Measurements from ENCODE around the gene BEND6. TPM values are rescaled to one million over a fixed set of nuclear protein-coding genes. Genes with fewer than 3 reads are reported as not detected.

The BEND6 gene
- total RNA-seq, 1 experiment from 2014 or later = 8.0 TPM

DNA sequence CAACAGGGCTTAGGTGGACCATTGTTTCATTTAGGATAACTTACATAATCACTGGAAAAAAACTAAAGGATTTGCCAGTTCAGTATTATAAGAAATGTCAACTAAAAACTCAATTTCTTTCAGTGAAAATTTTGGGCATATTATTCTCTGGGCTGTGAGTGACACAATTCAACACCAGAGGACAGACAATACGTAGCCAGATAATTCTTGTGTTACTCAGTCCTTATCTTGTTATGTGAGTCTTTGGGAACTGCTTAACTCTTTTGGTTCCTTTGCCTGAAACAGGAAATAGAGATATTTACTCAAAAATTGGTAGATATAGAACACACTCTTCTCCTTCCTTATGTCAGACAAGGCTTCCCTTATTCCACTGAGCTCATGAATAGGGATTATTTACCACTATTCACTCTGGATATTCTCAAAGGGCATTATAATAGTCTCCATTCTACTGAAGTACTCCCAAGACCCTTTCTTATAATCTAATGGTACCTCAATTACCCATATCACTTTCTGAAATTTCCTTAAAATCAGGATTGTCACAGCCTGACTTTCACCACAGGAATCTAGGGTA lies 4.9 kb upstream of the BEND6 start:
- H3K27me3 ChIP-seq (ENCODE audit: control insufficient read depth, insufficient read depth, low read length) = no peaks in the 10 kb centered on the region
- ChIA-PET POLR2A (no interaction called here), CTCF (interaction anchor here (0.6 kb wide), 1 partner anchor 47 kb away, joined by 6 read pairs; no protein-coding TSS in a partner anchor)
- in situ Hi-C loops (cut with HindIII; ENCODE audit: low pct_unique_long_range_greater_than_20kb, low sequenced_read_pairs) (no loop called here), intact Hi-C loops (cut with micrococcal nuclease; ENCODE audit: unreplicated experiment) (loop anchor here (10.0 kb wide), 1 partner anchor 225 kb away; the partner anchor contains the start of gene BAG2)
- H3K27ac ChIP-seq (ENCODE audit: low read length) = no peak overlapping the region
- H3K4me1 ChIP-seq (ENCODE audit: control insufficient read depth, insufficient read depth, low read length) = peaks cover 14% of the 10 kb centered on the region
- TF ChIP-seq SIN3A (IDR thresholded peaks at IDR 0.05; ENCODE audit: borderline replicate concordance, insufficient read depth, low read depth, low read length) (no peak), TCF7L2 (IDR thresholded peaks at IDR 0.05; ENCODE audit: low read depth, low read length) (no peak), POLR2AphosphoS5 (IDR thresholded peaks at IDR 0.05; ENCODE audit: low read depth, low read length) (no peak), CTCF (IDR thresholded peaks at IDR 0.05) (no peak)
- TF ChIP-seq, protein P1, sequence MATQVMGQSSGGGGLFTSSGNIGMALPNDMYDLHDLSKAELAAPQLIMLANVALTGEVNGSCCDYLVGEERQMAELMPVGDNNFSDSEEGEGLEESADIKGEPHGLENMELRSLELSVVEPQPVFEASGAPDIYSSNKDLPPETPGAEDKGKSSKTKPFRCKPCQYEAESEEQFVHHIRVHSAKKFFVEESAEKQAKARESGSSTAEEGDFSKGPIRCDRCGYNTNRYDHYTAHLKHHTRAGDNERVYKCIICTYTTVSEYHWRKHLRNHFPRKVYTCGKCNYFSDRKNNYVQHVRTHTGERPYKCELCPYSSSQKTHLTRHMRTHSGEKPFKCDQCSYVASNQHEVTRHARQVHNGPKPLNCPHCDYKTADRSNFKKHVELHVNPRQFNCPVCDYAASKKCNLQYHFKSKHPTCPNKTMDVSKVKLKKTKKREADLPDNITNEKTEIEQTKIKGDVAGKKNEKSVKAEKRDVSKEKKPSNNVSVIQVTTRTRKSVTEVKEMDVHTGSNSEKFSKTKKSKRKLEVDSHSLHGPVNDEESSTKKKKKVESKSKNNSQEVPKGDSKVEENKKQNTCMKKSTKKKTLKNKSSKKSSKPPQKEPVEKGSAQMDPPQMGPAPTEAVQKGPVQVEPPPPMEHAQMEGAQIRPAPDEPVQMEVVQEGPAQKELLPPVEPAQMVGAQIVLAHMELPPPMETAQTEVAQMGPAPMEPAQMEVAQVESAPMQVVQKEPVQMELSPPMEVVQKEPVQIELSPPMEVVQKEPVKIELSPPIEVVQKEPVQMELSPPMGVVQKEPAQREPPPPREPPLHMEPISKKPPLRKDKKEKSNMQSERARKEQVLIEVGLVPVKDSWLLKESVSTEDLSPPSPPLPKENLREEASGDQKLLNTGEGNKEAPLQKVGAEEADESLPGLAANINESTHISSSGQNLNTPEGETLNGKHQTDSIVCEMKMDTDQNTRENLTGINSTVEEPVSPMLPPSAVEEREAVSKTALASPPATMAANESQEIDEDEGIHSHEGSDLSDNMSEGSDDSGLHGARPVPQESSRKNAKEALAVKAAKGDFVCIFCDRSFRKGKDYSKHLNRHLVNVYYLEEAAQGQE (IDR thresholded peaks at IDR 0.05; ENCODE audit: insufficient read depth in 1 of 2, low read depth in 2 of 2, low read length in 1 of 2) = no peak
- ATAC-seq = no peak
- H3K9me3 ChIP-seq (ENCODE audit: control insufficient read depth, insufficient read depth, low read depth, low read length) = no peaks in the 10 kb centered on the region
- H3K36me3 ChIP-seq (ENCODE audit: control insufficient read depth, insufficient read depth, low read length) = peaks cover 25% of the 10 kb centered on the region
- H3K4me3 ChIP-seq (ENCODE audit: low read depth in 2 of 2, low read length in 2 of 2) = no peak overlapping the region
- DNase-seq (ENCODE audit: low read depth, low spot score) = no peak
- no TSS peak for BruUV-seq (replicated peaks)

GRCh38 chr6:56951049-56951831 lies 3.7 kb upstream of the BEND6 start:
- POLR2A ChIA-PET = no interaction called here
- intact Hi-C loops (cut with micrococcal nuclease; ENCODE audit: unreplicated experiment) = loop anchor here (10.0 kb wide), 1 partner anchor 224 kb away; the partner anchor contains the start of gene BAG2

More at GRCh38 chr6:56951049-56951831, 3.7 kb upstream of the BEND6 start:
- ATAC-seq (no peak), DNase-seq (ENCODE audit: low read depth, low spot score) (no peak)
- CTCF ChIA-PET = interaction anchor here (0.6 kb wide), 1 partner anchor 83 kb away, joined by 3 read pairs; no protein-coding TSS in a partner anchor
- Histone ChIP-seq H3K9me3 (ENCODE audit: control insufficient read depth, insufficient read depth, low read depth, low read length) (no peaks in the 10 kb centered on the region), H3K4me1 (ENCODE audit: control insufficient read depth, insufficient read depth, low read length) (peaks cover 17% of the 10 kb centered on the region), H3K27ac (ENCODE audit: low read length) (no peak overlapping the region), H3K27me3 (ENCODE audit: control insufficient read depth, insufficient read depth, low read length) (no peaks in the 10 kb centered on the region), H3K4me3 (ENCODE audit: low read depth in 2 of 2, low read length in 2 of 2) (no peak overlapping the region), H3K36me3 (ENCODE audit: control insufficient read depth, insufficient read depth, low read length) (peaks cover 25% of the 10 kb centered on the region)
- BruUV-seq (replicated peaks) = no TSS peak
- no peak for TF ChIP-seq SIN3A (IDR thresholded peaks at IDR 0.05; ENCODE audit: borderline replicate concordance, insufficient read depth, low read depth, low read length)
- no peak for TF ChIP-seq POLR2AphosphoS5 (IDR thresholded peaks at IDR 0.05; ENCODE audit: low read depth, low read length)
- no peak for TF ChIP-seq TCF7L2 (IDR thresholded peaks at IDR 0.05; ENCODE audit: low read depth, low read length)
- TF ChIP-seq, protein P1 (IDR thresholded peaks at IDR 0.05; ENCODE audit: insufficient read depth in 1 of 2, low read depth in 2 of 2, low read length in 1 of 2) = no peak
- no peak for TF ChIP-seq CTCF (IDR thresholded peaks at IDR 0.05)
- in situ Hi-C loops (cut with HindIII; ENCODE audit: low pct_unique_long_range_greater_than_20kb, low sequenced_read_pairs) = no loop called here
